Endothelial cell of coronary artery (primary cell): ENCODE data around the gene ETV5. TPM values are rescaled to one million over a fixed set of nuclear protein-coding genes. Genes with fewer than 3 reads are reported as not detected.

Experiments
- total RNA-seq: library from RNA; depleted of rRNA; stranded (reverse); fragments of >200 nt; gene quantifications from 2 replicates; pipeline ENCODE4 v1.2.3, GENCODE V29; 2014

ETV5 gene
- total RNA-seq: 18.5 and 30.3 TPM in 2 replicates

DNA sequence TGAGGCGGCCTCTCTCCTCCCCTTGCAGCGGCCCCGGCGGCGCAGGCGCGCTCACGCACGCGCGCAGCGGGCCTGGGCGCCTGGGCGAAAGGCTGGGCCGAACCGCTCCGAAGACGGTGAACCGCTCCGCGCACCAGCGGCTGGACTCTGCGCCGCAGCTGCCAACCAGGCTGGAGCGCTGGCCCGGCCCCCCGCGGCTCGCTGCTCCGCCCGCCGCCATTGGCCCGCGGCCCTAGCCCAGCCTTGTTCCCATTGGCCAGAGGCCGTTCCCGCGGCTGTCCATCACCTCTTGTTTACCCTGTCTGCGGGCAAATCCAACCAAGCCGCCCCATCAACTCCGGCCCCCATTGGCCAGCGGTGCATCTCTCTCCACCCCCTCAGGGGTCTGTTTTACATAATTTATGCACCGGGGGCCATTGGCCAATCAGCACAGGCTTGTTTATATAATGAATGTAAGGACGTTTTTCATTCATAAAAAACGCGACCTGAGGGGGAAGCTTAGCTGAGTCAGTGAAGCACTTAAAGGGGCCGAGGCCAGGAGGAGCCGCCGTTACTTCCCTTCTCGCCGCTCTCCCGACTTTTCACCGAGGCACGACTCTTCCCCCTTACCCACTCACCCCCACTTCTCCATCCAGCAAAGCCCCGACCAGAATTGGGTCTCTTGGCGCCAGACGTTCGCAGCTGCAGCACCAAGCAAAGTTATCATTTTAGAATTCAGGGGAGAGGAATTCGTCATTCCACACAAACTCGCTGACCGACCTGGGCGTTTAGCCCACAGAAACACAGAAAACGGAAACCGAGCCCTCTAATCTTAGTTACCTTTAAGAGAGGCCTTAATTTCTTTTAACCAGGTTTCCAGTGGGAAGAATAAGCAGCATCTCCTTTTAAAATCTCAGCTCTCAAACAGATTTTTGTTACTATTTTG is at the start of gene ETV5:
TSS of gene ETV5 (minus strand) at position 149 of the 925 bp plus-strand sequence. CDS start 3,221 bp downstream, outside the sequence.

Other genes starting within 250 kb of the ETV5 start
- gene TRA2B, start 171.1 kb downstream of the ETV5 start, total RNA-seq: 187 and 264 TPM in 2 replicates